Body of pancreas (tissue), 4 donors: ENCODE data around the gene PTPRN2. TPM values are rescaled to one million over a fixed set of nuclear protein-coding genes. Genes with fewer than 3 reads are reported as not detected.
A peak's percentile ranks its signal among the peaks of the same experiment; 100 is the strongest.
"Not testable (repeated sequence)": the region's sequence is repeated elsewhere in the genome, so short reads cannot be mapped to it uniquely, and the experiment has no call there.

Source experiments
- ATAC-seq: fragments of 150-250 bp; one replicate; pipeline ENCODE4 v1.9.1; 2016
- DNase-seq, 4 donors: peaks; one replicate each; pipeline ENCODE4 v3.0.0-alpha.2; 2019
- H3K27ac ChIP-seq, 4 donors: fragments of 200-600 bp; sonication (generic); 1 replicate in 3 of 4; 2 replicates in 1 of 4; pipeline versions ENCODE4 v1.5.1 to v1.6.1; 2016 to 2019; ENCODE audit warnings: mild to moderate bottlenecking in 1 of 4, mixed read lengths in 1 of 4, moderate library complexity in 1 of 4
- H3K27me3 ChIP-seq, 2 donors: fragments of 200-600 bp; sonication (generic); one replicate each; pipeline ENCODE4 v1.6.0; 2016; ENCODE audit warnings: mild to moderate bottlenecking in 1 of 2
- H3K36me3 ChIP-seq, 2 donors: fragments of 200-600 bp; sonication (generic); replicated peaks in 1 of 2; 2 replicates each; pipeline ENCODE4 v1.5.1; 2016; ENCODE audit warnings: low read depth in 2 of 2; ENCODE audit not compliant: insufficient read depth in 1 of 2
- H3K4me1 ChIP-seq: fragments of 200-600 bp; sonication (generic); one replicate; pipeline ENCODE4 v1.6.0; 2016
- H3K4me3 ChIP-seq, 2 donors: fragments of 200-600 bp; sonication (generic); 1 replicate in 1 of 2; 2 replicates in 1 of 2; pipeline ENCODE4 v1.5.1; 2016 to 2019
- H3K9me3 ChIP-seq, 3 donors: fragments of 200-600 bp; sonication (generic); 1 replicate in 2 of 3; 2 replicates in 1 of 3; pipeline ENCODE4 v1.5.1; 2016
- POLR2A ChIP-seq, 3 donors: fragments of 450-650 bp; IDR thresholded peaks; one replicate each; pipeline ENCODE4 v1.6.1; 2016; ENCODE audit warnings: antibody characterized with exemption in 3 of 3, mild to moderate bottlenecking in 2 of 3
- WGBS, 2 donors: methylation state at CpG; one replicate each; pipeline ENCODE4 v1.1.5; 2017; 5-methylcytosine and 5-hydroxymethylcytosine counted together
- intact Hi-C: fragments of 100-400 bp; cut with DNase I; formaldehyde crosslinking; loops from one replicate; pipeline ENCODE4 v1.15.1; 2023
- total RNA-seq, 2 donors: library from RNA; depleted of rRNA; stranded (reverse); fragments of >200 nt; gene quantifications; one replicate each; pipeline ENCODE4 v1.1.0, GENCODE V29; 2016
- TF ChIP-seq, protein P1 (sequence below), 7 experiments: fragments of 450-650 bp in 4 of 7; fragments of 200-600 bp in 3 of 7; sonication (generic) in 3 of 7; IDR thresholded peaks; one replicate each; pipeline ENCODE4 v1.5.1; 2016 to 2019; ENCODE audit warnings: antibody characterized with exemption in 7 of 7

The PTPRN2 gene
- total RNA-seq, 2 donors from 2014 or later = 31.6 to 76.1 TPM

DNA sequence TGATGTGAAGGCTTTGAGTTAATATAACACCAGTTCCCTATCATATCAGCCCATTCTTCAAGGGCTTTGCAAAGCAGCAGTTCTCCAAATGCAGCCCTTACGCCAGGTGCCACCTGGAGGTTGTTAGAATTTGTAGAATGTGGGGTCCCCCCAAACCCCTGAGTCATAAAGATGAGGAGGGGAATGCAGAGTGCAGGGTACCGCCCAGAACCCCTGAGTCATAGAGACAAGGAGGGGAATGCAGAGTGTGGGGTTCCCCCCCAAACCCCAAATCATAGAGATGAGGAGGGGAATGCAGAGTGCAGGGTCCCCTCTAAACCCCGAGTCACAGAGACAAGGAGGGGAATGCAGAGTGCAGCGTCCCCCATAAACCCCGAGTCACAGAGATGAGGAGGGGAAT, 605.8 kb downstream of the PTPRN2 start:
- ATAC-seq = no peak
- H3K4me3 ChIP-seq = no peak overlapping the region

DNA sequence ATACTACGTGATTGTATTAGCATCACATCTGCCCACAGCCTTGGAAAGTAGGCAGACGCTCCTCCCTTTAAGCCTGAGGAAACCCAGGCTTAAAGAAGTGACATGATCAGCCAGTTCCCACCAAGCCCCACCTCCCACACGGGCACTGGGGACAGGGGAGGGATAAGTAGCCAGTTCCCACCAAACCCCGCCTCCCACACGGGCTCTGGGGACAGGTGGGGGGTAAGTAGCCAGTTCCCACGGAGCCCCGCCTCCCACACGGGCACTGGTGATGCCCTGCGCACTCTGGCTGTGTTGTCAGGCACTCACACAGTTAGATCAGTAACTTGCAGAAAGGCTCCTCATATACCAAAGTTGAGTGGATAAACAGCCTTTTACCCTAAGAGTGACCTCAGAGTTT, 606.8 kb downstream of the PTPRN2 start:
- TF ChIP-seq, protein P1, sequence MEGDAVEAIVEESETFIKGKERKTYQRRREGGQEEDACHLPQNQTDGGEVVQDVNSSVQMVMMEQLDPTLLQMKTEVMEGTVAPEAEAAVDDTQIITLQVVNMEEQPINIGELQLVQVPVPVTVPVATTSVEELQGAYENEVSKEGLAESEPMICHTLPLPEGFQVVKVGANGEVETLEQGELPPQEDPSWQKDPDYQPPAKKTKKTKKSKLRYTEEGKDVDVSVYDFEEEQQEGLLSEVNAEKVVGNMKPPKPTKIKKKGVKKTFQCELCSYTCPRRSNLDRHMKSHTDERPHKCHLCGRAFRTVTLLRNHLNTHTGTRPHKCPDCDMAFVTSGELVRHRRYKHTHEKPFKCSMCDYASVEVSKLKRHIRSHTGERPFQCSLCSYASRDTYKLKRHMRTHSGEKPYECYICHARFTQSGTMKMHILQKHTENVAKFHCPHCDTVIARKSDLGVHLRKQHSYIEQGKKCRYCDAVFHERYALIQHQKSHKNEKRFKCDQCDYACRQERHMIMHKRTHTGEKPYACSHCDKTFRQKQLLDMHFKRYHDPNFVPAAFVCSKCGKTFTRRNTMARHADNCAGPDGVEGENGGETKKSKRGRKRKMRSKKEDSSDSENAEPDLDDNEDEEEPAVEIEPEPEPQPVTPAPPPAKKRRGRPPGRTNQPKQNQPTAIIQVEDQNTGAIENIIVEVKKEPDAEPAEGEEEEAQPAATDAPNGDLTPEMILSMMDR (IDR thresholded peaks at IDR 0.05) = no peak
- no peak for TF ChIP-seq POLR2A (IDR thresholded peaks at IDR 0.05)
- intact Hi-C loops = no loop called here
- Histone ChIP-seq H3K9me3 (peaks cover 0 to 4% (median 0%) of the 10 kb centered on the region in 3 donors), H3K27me3 (no peaks in the 10 kb centered on the region), H3K27ac (no peak overlapping the region), H3K36me3 (no peaks in the 10 kb centered on the region), H3K4me3 (no peak overlapping the region), H3K4me1 (no peaks in the 10 kb centered on the region)
- ATAC-seq (no peak), DNase-seq (peak; percentile 22 to 58 (median 44))
- 38 to 53% methylated on average over 5 to 9 of the region's 9 CpGs for WGBS, 2 donors

More for the DNA sequence above, 605.8 kb downstream of the PTPRN2 start:
- intact Hi-C loops = no loop called here
- Histone ChIP-seq H3K4me1 (no peaks in the 10 kb centered on the region), H3K36me3 (no peaks in the 10 kb centered on the region), H3K27me3 (no peaks in the 10 kb centered on the region), H3K27ac (no peak overlapping the region), H3K9me3 (no peaks in the 10 kb centered on the region)
- no peak for DNase-seq
- 68 to 88% methylated on average over 3 to 5 of the region's 5 CpGs for WGBS, 2 donors
- TF ChIP-seq, protein P1 (IDR thresholded peaks at IDR 0.05) = no peak
- no peak for TF ChIP-seq POLR2A (IDR thresholded peaks at IDR 0.05)

DNA sequence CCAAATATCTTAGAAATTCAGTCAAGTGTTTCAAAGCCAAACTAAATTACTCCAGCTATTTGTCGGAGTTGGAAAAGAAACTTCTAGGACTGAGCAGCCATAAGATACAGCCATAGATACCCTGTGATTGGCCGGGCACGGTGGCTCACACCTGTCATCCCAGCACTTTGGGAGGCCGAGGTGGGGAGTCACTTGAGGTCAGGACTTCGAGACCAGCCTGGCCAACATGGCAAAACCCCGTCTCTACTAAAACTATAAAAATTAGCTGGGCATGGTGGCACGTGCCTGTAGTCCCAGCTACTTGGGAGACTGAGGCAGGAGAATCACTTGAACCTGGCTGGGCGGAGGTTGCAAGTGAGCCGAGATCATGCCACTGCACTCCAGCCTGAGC, 607.3 kb downstream of the PTPRN2 start:
- H3K27ac ChIP-seq, DNase-seq, ATAC-seq, H3K4me3 ChIP-seq, H3K36me3 ChIP-seq, intact Hi-C loops, H3K27me3 ChIP-seq, H3K4me1 ChIP-seq, H3K9me3 ChIP-seq: not testable (repeated sequence)
- 87 to 91% methylated on average over 9 of the region's 9 CpGs for WGBS, 2 donors

DNA sequence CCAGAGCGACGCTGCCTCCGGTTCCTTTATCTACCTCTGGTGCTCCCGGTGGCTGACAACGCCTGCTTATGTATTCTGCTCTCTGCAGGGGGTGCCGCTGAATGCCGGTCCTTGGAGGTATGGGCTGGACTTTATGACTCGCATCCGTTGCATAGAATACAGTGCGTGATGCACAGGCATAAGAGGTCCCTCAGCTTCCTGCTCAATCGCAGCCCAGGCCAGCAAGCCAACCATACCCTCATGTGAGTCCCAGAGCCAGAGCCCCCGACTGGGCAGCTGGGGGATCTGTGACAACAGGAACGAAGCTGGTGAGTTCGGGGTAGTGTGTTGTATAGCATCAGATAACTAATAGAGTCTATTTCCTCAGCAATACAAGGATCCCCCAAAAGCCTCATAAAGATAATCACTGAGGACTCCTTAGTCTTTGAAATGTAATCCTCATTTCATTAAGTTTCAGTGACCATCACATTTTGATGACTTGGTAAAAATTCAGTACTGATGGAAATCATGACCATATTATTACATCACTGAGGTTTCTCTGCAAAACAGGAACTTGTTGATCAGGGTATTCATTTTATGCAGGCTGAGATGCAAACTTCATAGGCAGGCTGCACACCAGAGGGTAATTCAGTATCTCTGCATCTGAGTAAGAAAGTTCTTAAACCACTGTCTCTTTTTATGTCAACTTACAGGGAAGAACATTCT, 607.8 kb downstream of the PTPRN2 start:
- H3K27ac ChIP-seq = no peak overlapping the region
- intact Hi-C loops = no loop called here
- no peak for TF ChIP-seq POLR2A (IDR thresholded peaks at IDR 0.05)
- TF ChIP-seq, protein P1 (IDR thresholded peaks at IDR 0.05) = no peak
- DNase-seq (no peak), ATAC-seq (no peak)
- H3K4me3 ChIP-seq = no peak overlapping the region
- H3K9me3 ChIP-seq = peaks cover 0 to 14% (median 0%) of the 10 kb centered on the region in 3 donors
- H3K36me3 ChIP-seq = no peaks in the 10 kb centered on the region
- no peaks in the 10 kb centered on the region for H3K27me3 ChIP-seq
- no peaks in the 10 kb centered on the region for H3K4me1 ChIP-seq
- WGBS, 2 donors = 87 to 92% methylated on average over 13 of the region's 14 CpGs

DNA sequence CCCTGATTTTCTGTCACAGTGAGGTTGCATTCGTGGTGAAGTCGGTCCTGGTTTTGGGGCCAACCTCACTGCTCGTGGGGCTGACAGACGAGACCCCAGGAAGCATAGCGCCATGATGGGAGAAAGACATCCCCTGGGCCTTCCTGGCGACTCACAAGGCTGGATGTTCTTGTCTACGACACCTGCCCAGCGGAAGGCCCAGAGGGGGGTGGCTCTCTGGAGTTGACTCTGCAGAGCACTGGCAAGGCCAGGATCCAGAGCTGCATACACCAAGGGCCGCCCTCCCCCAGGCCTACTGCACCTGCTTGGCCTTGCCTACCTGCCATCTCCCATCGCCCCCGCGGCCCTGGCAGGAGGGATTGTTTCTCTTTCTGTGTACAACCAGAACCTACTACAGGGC, 608.9 kb downstream of the PTPRN2 start:
- no peak overlapping the region for H3K4me3 ChIP-seq
- no peaks in the 10 kb centered on the region for H3K36me3 ChIP-seq
- H3K27ac ChIP-seq = no peak overlapping the region
- ATAC-seq (no peak), DNase-seq (no peak)
- WGBS, 2 donors = 89 to 96% methylated on average over 12 of the region's 12 CpGs
- no peaks in the 10 kb centered on the region for H3K4me1 ChIP-seq
- H3K9me3 ChIP-seq = peaks cover 0 to 24% (median 0%) of the 10 kb centered on the region in 3 donors
- intact Hi-C loops = no loop called here
- TF ChIP-seq, protein P1 (IDR thresholded peaks at IDR 0.05) = no peak
- no peak for TF ChIP-seq POLR2A (IDR thresholded peaks at IDR 0.05)
- no peaks in the 10 kb centered on the region for H3K27me3 ChIP-seq
